Measurements from ENCODE around the gene ODAD4.

GRCh38 chr17:41920580-41920955 is 9.8 kb upstream of the ODAD4 start:
- TF ChIP-seq CTCF (IDR thresholded peaks at IDR 0.05) (no peak), POLR2A (IDR thresholded peaks at IDR 0.05) (no peak)
